ENCODE data around the gene CHI3L1.

DNA sequence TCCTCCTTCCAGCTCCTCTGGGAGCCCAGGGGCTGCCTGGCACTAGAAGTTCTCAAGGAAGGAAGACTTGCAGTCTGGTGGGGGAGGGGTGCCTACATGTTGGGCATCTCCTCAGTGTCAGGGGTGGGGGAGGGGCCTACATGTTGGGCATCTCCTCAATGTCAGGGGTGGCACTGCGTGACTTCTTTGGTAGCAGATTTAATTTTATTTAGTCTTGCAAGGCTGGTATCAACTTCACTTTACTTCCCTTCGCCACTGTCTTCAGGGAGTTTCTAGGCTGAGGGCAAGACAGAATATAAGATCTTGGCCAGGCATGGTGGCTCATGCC, 40.5 kb downstream of the CHI3L1 start:
- no peak for TF ChIP-seq EZH2 (IDR thresholded peaks at IDR 0.05; ENCODE audit: insufficient read depth, poor library complexity, severe bottlenecking)
- no peak for TF ChIP-seq EZH2phosphoT487 (IDR thresholded peaks at IDR 0.05; ENCODE audit: insufficient read depth, low read depth)

Measured in GM23248 (cell line).